Mucosa of stomach (tissue), 1 donor: ENCODE results near the gene SETD2.

Experiments used
- H3K27me3 ChIP-seq: one replicate; pipeline ENCODE4 v1.7.0; 2013; ENCODE audit warnings: mild to moderate bottlenecking, low read length; ENCODE audit not compliant: control insufficient read depth, insufficient read depth
- H3K36me3 ChIP-seq: one replicate; pipeline ENCODE4 v1.7.0; 2013; ENCODE audit warnings: low read length; ENCODE audit not compliant: control insufficient read depth, insufficient read depth
- H3K4me1 ChIP-seq: one replicate; pipeline ENCODE4 v1.7.0; 2013; ENCODE audit warnings: mild to moderate bottlenecking, low read length; ENCODE audit not compliant: control insufficient read depth, insufficient read depth
- H3K4me3 ChIP-seq: one replicate; pipeline ENCODE4 v1.7.0; 2013; ENCODE audit warnings: low read length
- H3K9ac ChIP-seq: one replicate; pipeline ENCODE4 v1.7.0; 2013; ENCODE audit warnings: mild to moderate bottlenecking, low read length, moderate library complexity
- H3K9me3 ChIP-seq: one replicate; pipeline ENCODE4 v1.7.0; 2013; ENCODE audit warnings: mild to moderate bottlenecking, low read length, moderate library complexity; ENCODE audit not compliant: control insufficient read depth
- donor health status: Pancreatic carcinoma.

Gene SETD2

GRCh38 chr3:47010910-47011309, 153.0 kb downstream of the SETD2 start:
- no peaks in the 10 kb centered on the region for H3K27me3 ChIP-seq
- H3K9ac ChIP-seq, result no peak overlapping the region
- peaks cover 6% of the 10 kb centered on the region for H3K4me1 ChIP-seq
- H3K4me3 ChIP-seq, result no peak overlapping the region
- H3K36me3 ChIP-seq, result peaks cover 8% of the 10 kb centered on the region
- no peaks in the 10 kb centered on the region for H3K9me3 ChIP-seq

DNA sequence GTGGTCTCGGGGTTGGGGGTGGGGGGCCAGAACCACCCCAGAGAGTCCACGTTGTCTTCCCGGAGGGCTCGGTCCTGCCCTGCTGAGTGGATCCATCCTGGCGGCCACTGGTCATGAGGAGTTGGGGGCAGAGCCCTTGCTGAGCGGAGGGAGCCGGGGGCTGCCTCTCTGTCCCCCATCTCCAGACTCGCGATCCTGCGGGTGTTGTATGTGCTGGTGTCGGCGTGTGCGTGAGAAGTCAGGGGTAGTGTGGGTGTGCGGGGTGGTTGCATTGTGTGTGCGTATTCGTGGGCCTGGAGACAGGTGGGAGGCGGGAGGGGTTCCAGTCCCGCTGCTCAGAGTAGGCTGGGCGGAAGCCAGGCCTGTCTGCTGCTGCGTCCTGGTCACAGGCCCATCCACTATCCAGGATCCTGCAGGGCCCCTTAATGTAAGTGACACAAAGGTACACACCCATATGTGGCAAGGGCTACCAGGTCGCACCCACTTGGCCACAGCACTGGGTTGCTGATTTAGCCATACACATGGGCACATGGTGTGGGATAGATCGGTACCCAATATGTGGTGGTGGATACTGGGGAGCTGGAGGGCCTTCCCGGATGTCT, 153.7 kb downstream of the SETD2 start:
- Histone ChIP-seq H3K4me3 (no peak overlapping the region), H3K27me3 (no peaks in the 10 kb centered on the region), H3K9ac (peak overlapping the region; percentile 35), H3K9me3 (no peaks in the 10 kb centered on the region), H3K36me3 (peaks cover 8% of the 10 kb centered on the region), H3K4me1 (peaks cover 6% of the 10 kb centered on the region)

DNA sequence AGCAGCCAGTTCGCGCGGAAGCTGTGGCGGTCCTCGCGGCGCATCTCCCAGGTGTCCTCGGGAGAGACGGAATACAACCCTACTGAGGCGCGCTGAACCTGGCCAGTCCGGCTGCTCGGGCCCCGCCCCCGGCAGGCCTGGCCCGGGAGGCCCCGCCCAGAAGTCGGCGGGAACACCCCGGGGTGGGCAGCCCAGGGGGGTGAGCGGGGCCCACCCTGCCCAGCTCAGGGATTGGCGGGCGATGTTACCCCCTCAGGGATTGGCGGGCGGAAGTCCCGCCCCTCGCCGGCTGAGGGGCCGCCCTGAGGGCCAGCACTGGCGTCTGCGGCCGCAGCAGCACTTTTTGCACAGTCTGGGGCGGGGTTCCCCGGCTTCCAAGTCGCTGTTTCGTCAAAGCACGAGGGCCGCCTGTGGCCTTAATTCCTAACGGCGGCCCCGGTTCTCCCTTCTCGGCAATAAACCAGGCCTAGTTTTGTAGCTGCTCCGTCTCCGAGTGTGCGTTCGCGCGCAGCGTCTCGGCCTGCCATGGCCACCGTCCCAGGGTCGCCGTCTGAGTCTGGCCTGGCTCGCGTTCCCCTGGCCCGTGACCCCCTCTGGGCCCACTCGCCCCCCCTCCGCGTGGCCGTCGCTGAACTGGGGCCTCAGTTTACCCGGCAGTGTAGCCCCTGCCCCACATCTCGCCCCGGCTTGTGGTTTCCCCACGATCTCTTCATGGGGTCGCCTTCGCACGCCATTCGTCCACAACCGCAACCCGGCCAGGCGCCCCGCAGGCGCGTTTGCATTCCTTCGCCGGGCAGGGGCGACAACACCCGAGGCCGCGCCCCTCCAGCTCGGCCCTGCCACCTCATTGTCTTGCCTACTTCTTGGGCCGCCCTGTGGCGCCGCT, 154.4 kb downstream of the SETD2 start:
- no peaks in the 10 kb centered on the region for H3K9me3 ChIP-seq
- H3K4me1 ChIP-seq, result peaks cover 6% of the 10 kb centered on the region
- no peak overlapping the region for H3K4me3 ChIP-seq
- peak overlapping the region; percentile 35 for H3K9ac ChIP-seq
- H3K27me3 ChIP-seq, result no peaks in the 10 kb centered on the region
- H3K36me3 ChIP-seq, result peaks cover 8% of the 10 kb centered on the region

GRCh38 chr3:47008851-47009224, 155.1 kb downstream of the SETD2 start:
- Histone ChIP-seq H3K4me1 (peaks cover 6% of the 10 kb centered on the region), H3K27me3 (no peaks in the 10 kb centered on the region), H3K9ac (no peak overlapping the region), H3K4me3 (no peak overlapping the region), H3K9me3 (no peaks in the 10 kb centered on the region), H3K36me3 (peaks cover 8% of the 10 kb centered on the region)

DNA sequence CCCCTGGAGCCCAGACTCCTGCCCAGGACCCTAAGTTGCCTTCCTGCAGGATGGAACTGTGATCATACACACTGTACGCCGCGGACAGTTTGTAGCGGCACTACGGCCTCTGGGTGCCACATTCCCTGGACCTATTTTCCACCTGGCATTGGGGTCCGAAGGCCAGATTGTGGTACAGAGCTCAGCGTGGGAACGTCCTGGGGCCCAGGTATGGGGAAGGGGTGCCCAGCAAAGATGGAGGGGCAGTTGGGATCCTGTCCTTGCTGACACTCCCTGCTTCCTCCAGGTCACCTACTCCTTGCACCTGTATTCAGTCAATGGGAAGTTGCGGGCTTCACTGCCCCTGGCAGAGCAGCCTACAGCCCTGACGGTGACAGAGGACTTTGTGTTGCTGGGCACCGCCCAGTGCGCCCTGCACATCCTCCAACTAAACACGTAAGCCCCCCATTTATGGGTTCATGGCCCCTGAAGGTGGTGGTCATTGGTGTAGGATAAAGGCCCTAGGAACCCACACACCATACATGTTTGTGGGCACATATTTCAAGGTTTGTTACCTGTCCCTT, 155.6 kb downstream of the SETD2 start:
- Histone ChIP-seq H3K9ac (no peak overlapping the region), H3K27me3 (no peaks in the 10 kb centered on the region), H3K4me3 (no peak overlapping the region), H3K9me3 (no peaks in the 10 kb centered on the region), H3K36me3 (peaks cover 12% of the 10 kb centered on the region), H3K4me1 (peaks cover 5% of the 10 kb centered on the region)

DNA sequence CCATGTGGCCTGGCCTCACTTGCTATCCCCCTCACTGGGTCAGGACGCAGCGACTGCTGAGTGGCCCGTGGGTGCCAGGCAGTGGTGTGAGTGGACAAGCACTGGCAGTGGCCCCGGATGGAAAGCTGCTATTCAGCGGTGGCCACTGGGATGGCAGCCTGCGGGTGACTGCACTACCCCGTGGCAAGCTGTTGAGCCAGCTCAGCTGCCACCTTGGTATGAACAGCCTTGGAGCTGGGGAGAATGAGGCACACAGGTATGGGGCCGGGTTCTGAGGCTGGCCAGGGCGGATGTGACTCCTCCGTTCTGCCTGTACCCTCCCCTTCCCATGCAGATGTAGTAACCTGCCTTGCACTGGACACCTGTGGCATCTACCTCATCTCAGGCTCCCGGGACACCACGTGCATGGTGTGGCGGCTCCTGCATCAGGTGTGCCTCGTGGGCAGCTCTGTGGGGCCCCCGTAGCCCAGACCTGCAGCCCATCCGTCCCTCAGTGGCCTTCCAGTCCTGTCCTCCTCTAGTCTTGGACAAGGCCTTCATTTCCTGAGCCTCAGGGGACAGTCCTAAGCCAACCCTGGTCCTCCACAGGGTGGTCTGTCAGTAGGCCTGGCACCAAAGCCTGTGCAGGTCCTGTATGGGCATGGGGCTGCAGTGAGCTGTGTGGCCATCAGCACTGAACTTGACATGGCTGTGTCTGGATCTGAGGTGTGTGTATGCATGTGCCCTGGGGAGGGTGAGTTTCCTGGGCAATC, 156.3 kb downstream of the SETD2 start:
- Histone ChIP-seq H3K27me3 (no peaks in the 10 kb centered on the region), H3K9me3 (no peaks in the 10 kb centered on the region), H3K4me3 (no peak overlapping the region), H3K36me3 (peaks cover 17% of the 10 kb centered on the region), H3K9ac (no peak overlapping the region), H3K4me1 (no peaks in the 10 kb centered on the region)

DNA sequence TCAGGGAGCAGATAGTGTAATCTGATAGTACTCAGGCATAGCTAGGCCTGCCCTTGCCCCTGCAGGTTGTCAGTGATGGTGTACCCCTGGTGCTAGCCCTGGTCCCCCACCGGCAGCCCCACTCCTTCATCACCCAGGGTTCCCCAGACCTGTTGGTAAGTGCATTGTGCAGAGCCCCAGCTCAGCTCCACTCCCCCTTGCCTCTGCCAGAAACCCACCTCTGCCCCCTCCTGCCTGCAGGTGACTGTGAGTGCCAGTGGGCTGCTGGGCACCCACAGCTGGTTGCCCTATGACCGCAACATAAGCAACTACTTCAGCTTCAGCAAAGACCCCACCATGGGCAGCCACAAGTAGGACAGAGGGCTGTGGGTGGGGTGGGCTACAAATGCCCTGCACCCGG, 156.9 kb downstream of the SETD2 start:
- peaks cover 22% of the 10 kb centered on the region for H3K36me3 ChIP-seq
- H3K4me1 ChIP-seq, result no peaks in the 10 kb centered on the region
- no peaks in the 10 kb centered on the region for H3K9me3 ChIP-seq
- no peak overlapping the region for H3K9ac ChIP-seq
- no peak overlapping the region for H3K4me3 ChIP-seq
- no peaks in the 10 kb centered on the region for H3K27me3 ChIP-seq

DNA sequence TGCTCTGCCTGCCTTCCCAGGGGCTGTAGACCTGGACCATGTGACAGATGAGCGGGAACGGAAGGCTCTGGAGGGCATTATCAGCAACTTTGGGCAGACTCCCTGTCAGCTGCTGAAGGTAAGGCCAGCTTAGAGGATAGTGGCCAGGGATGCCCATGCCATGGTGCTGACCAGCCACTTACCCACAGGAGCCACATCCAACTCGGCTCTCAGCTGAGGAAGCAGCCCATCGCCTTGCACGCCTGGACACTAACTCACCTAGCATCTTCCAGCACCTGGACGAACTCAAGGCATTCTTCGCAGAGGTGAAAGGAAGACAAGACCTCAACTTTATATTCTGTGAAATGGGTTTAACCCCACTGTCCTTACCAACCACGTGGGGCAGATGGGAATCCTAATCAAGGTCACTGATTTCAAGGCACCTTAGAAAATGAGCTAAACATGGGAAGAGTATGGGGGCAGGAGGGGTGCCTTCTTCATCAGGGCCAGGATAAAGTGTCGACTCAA, 157.7 kb downstream of the SETD2 start:
- no peak overlapping the region for H3K9ac ChIP-seq
- no peaks in the 10 kb centered on the region for H3K9me3 ChIP-seq
- no peaks in the 10 kb centered on the region for H3K27me3 ChIP-seq
- H3K4me3 ChIP-seq, result no peak overlapping the region
- H3K36me3 ChIP-seq, result peaks cover 28% of the 10 kb centered on the region
- H3K4me1 ChIP-seq, result no peaks in the 10 kb centered on the region

- peaks cover 34% of the 10 kb centered on the region for H3K36me3 ChIP-seq
Observed at GRCh38 chr3:47005212-47006144, 158.4 kb downstream of the SETD2 start.

DNA sequence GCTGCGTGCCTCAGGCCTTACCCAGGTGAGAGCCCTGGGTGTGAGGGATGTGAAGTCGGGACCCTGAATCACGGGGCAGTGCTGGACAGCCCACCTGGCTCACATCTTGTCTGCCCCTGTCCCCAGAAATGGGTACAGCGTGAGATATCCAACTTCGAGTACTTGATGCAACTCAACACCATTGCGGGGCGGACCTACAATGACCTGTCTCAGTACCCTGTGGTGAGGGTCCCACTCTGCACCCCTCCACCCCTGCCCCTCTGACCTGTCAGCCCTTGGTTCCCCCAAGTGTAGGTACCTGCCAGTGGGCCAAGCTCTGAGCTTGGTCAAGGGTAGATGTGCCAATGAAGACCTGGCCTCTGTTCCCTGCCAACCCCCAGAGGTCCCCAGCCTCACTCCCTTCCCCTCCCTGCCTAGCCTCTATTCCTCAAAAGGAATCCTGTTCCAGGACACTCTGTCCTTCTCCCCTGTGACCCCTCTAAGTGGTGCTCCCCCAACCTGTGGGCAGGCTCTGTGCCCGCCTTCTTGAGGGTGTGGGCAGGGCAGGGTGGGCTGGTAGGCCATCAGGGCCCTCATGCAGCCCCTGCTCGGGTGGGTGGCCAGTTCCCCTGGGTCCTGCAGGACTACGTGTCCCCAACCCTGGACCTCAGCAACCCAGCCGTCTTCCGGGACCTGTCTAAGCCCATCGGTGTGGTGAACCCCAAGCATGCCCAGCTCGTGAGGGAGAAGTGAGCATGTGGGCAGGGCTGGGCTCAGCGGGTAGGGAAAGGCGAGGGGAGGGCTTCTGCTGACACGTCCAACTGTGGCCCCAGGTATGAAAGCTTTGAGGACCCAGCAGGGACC, 159.3 kb downstream of the SETD2 start:
- no peaks in the 10 kb centered on the region for H3K27me3 ChIP-seq
- peaks cover 42% of the 10 kb centered on the region for H3K36me3 ChIP-seq
- no peak overlapping the region for H3K9ac ChIP-seq
- no peaks in the 10 kb centered on the region for H3K9me3 ChIP-seq
- no peaks in the 10 kb centered on the region for H3K4me1 ChIP-seq
- no peak overlapping the region for H3K4me3 ChIP-seq

More at GRCh38 chr3:47005212-47006144, 158.4 kb downstream of the SETD2 start:
- Histone ChIP-seq H3K9ac (no peak overlapping the region), H3K27me3 (no peaks in the 10 kb centered on the region), H3K4me1 (no peaks in the 10 kb centered on the region), H3K9me3 (no peaks in the 10 kb centered on the region), H3K4me3 (no peak overlapping the region)
